Smooth muscle cell (in vitro differentiated cells): Measurements from ENCODE around the gene APOL1. TPM values are rescaled to one million over a fixed set of nuclear protein-coding genes. Genes with fewer than 3 reads are reported as not detected.

ENCODE experiments used
- DNase-seq: peaks from one replicate; lab custom pipeline; 2025; ENCODE audit not compliant: unreplicated experiment; lab: John Stamatoyannopoulos, UW
- H2AFZ ChIP-seq: fragments of 200-600 bp; sonication (generic); 2 replicates; pipeline ENCODE4 v1.6.0; 2016; ENCODE audit warnings: antibody characterized with exemption, low read depth, mild to moderate bottlenecking
- H3F3A ChIP-seq: fragments of 200-600 bp; sonication (generic); 2 replicates; pipeline ENCODE4 v1.6.0; 2017; ENCODE audit warnings: antibody characterized with exemption, low read depth
- H3K27ac ChIP-seq: fragments of 200-600 bp; sonication (generic); 2 replicates; pipeline ENCODE4 v1.5.1; 2016; ENCODE audit warnings: low read depth, mild to moderate bottlenecking
- H3K27me3 ChIP-seq: fragments of 200-600 bp; sonication (generic); 2 replicates; pipeline ENCODE4 v1.6.1; 2016; ENCODE audit warnings: low read depth, mild to moderate bottlenecking
- H3K36me3 ChIP-seq: fragments of 200-600 bp; sonication (generic); 2 replicates; pipeline ENCODE4 v1.5.1; 2016; ENCODE audit warnings: low read depth
- H3K4me1 ChIP-seq: fragments of 200-600 bp; sonication (generic); 2 replicates; pipeline ENCODE4 v1.5.1; 2016; ENCODE audit warnings: low read depth
- H3K4me2 ChIP-seq: fragments of 200-600 bp; sonication (generic); 2 replicates; pipeline ENCODE4 v1.6.0; 2016; ENCODE audit warnings: mild to moderate bottlenecking
- H3K4me3 ChIP-seq: fragments of 200-600 bp; sonication (generic); 2 replicates; pipeline ENCODE4 v1.5.1; 2016; ENCODE audit warnings: mild to moderate bottlenecking
- H3K79me2 ChIP-seq: fragments of 200-600 bp; sonication (generic); 2 replicates; pipeline ENCODE4 v1.6.0; 2016; ENCODE audit warnings: low read depth, mild to moderate bottlenecking
- H3K9ac ChIP-seq: fragments of 200-600 bp; sonication (generic); 2 replicates; pipeline ENCODE4 v1.6.0; 2016; ENCODE audit warnings: low read depth
- H3K9me3 ChIP-seq: fragments of 200-600 bp; sonication (generic); replicated peaks from 2 replicates; pipeline ENCODE4 v1.5.1; 2016; ENCODE audit warnings: low read depth
- H4K20me1 ChIP-seq: fragments of 200-600 bp; sonication (generic); 2 replicates; pipeline ENCODE4 v1.6.0; 2016; ENCODE audit warnings: low read depth
- WGBS: methylation state at CpG from one replicate; pipeline ENCODE4 v1.1.7; 2016; ENCODE audit warnings: low lambda C conversion rate; 5-methylcytosine and 5-hydroxymethylcytosine counted together
- polyA plus RNA-seq: library from polyadenylated mRNA; unstranded; fragments of >200 nt; fragmentation: Nextera tagmentation; extraction: Ambion mirVana; gene quantifications from 2 replicates; pipeline ENCODE4 v1.2.1, GENCODE V29; 2016
- total RNA-seq: library from RNA; depleted of rRNA; stranded (reverse); fragments of >200 nt; gene quantifications from 2 replicates; pipeline ENCODE4 v1.2.3, GENCODE V29; 2014
- TF ChIP-seq, protein P1 (sequence below): fragments of 200-600 bp; sonication (generic); IDR thresholded peaks from 2 replicates; pipeline ENCODE4 v1.5.1; 2017; ENCODE audit warnings: borderline replicate concordance, mild to moderate bottlenecking, antibody characterized with exemption; ENCODE audit not compliant: insufficient read depth, poor library complexity, severe bottlenecking

APOL1 gene
- total and polyA plus RNA-seq, 2 experiments from 2014 or later, result 0.62 TPM; not detected in 1

DNA sequence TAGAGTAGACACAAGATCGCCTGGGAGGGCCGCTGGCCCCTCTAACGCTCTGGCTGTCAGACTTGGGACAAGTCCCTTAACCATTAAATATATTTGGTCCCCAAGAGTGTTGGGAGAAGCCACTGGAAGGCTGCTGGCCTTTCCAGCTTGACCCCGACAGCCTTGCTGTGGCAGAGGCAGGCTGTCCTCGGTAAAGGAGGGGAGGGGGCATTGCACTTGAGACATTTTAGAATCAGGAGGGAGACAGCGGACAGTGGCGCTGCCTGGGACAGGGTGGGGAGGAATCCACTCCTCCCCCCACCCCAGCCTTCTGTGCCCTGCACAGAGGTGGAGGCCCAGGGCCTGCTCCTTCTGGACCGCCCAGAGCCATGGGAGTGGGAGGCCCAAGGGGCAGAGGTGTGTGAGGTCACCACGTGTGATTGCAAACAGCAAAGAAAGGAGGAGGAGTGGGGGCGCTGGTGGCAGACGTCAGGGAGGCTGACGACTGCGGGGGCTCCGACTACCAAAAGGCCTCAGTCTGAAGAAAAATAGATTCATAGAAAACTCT is 28.9 kb downstream of the APOL1 start:
- WGBS, result 95% methylated on average over 14 of the region's 14 CpGs
- TF ChIP-seq, protein P1, sequence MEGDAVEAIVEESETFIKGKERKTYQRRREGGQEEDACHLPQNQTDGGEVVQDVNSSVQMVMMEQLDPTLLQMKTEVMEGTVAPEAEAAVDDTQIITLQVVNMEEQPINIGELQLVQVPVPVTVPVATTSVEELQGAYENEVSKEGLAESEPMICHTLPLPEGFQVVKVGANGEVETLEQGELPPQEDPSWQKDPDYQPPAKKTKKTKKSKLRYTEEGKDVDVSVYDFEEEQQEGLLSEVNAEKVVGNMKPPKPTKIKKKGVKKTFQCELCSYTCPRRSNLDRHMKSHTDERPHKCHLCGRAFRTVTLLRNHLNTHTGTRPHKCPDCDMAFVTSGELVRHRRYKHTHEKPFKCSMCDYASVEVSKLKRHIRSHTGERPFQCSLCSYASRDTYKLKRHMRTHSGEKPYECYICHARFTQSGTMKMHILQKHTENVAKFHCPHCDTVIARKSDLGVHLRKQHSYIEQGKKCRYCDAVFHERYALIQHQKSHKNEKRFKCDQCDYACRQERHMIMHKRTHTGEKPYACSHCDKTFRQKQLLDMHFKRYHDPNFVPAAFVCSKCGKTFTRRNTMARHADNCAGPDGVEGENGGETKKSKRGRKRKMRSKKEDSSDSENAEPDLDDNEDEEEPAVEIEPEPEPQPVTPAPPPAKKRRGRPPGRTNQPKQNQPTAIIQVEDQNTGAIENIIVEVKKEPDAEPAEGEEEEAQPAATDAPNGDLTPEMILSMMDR, result no peak
- H3K27me3 ChIP-seq, result no peaks in the 10 kb centered on the region
- H3K4me1 ChIP-seq, result no peaks in the 10 kb centered on the region
- H3K36me3 ChIP-seq, result peaks cover 24% of the 10 kb centered on the region
- H3K27ac ChIP-seq, result peak overlapping the region; percentile 19
- no peak for DNase-seq
- no peaks in the 10 kb centered on the region for H3K9me3 ChIP-seq
- H3K4me3 ChIP-seq, result no peak overlapping the region
- peaks cover 72% of the 10 kb centered on the region for H3F3A ChIP-seq
- no peak overlapping the region for H2AFZ ChIP-seq
- H3K9ac ChIP-seq, result no peak overlapping the region
- H4K20me1 ChIP-seq, result peaks cover 83% of the 10 kb centered on the region
- H3K4me2 ChIP-seq, result no peak overlapping the region
- H3K79me2 ChIP-seq, result peaks cover 4% of the 10 kb centered on the region

DNA sequence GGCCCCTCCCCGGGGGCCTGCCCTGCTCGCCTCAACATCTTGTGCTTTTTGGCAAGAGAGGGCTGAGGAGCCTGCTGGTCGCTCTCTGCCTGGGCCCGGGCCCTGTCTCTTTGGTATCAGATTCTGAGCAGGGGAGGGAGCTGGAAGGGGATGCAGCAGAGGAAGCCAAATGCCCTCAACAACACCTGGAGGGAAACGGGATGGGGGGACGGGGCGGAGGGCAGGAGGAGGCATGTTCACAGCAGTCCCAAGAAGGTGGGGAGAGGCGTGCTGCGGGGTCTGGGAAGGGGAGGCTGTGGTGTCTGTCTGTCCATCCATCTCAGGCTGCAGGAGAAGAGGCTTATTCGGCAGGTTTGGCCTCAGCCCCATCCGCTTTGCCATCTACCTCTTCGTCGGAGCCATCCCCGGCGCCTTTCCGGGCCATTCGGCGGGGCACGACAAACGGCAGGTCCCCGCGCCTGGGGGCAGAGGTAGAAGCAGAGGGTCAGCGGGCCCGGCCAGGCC is 29.4 kb downstream of the APOL1 start:
- Histone ChIP-seq H3K79me2 (peaks cover 4% of the 10 kb centered on the region), H3K4me3 (no peak overlapping the region), H3K4me2 (no peak overlapping the region), H3K27me3 (no peaks in the 10 kb centered on the region), H2AFZ (no peak overlapping the region), H3F3A (peaks cover 74% of the 10 kb centered on the region), H3K9ac (no peak overlapping the region), H4K20me1 (peaks cover 88% of the 10 kb centered on the region), H3K27ac (peak overlapping the region; percentile 19), H3K4me1 (no peaks in the 10 kb centered on the region), H3K9me3 (no peaks in the 10 kb centered on the region), H3K36me3 (peaks cover 26% of the 10 kb centered on the region)
- TF ChIP-seq, protein P1, result no peak
- WGBS, result 96% methylated on average over 24 of the region's 24 CpGs
- DNase-seq, result no peak

DNA sequence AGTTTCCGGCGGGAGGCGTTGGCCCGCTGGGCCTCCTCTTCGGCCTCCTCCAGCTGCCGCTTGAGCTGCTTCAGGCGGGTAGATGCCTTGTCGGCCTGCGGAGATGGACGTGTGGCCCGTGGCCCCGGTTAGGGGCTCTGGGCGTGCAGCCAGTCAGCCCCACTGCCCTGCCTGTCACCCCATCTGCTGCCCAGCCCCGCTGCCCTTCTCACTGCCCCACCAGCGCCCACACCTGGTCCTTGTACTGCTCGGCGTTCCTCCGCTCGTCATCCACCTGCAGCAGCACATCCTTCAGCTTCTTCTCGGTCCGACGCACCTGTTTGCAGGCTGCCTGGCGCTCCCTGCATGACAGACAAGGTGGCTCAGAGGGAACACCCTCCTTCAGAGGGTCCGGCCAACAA is 31.2 kb downstream of the APOL1 start:
- H2AFZ ChIP-seq, result no peak overlapping the region
- peaks cover 7% of the 10 kb centered on the region for H3K79me2 ChIP-seq
- H3K4me3 ChIP-seq, result no peak overlapping the region
- no peaks in the 10 kb centered on the region for H3K9me3 ChIP-seq
- H3F3A ChIP-seq, result peaks cover 84% of the 10 kb centered on the region
- no peak overlapping the region for H3K9ac ChIP-seq
- DNase-seq, result no peak
- WGBS, result 99% methylated on average over 23 of the region's 24 CpGs
- H3K4me1 ChIP-seq, result no peaks in the 10 kb centered on the region
- no peak overlapping the region for H3K27ac ChIP-seq
- H3K4me2 ChIP-seq, result no peak overlapping the region
- H4K20me1 ChIP-seq, result peaks cover 96% of the 10 kb centered on the region
- TF ChIP-seq, protein P1, result no peak
- no peaks in the 10 kb centered on the region for H3K27me3 ChIP-seq
- H3K36me3 ChIP-seq, result peaks cover 37% of the 10 kb centered on the region

DNA sequence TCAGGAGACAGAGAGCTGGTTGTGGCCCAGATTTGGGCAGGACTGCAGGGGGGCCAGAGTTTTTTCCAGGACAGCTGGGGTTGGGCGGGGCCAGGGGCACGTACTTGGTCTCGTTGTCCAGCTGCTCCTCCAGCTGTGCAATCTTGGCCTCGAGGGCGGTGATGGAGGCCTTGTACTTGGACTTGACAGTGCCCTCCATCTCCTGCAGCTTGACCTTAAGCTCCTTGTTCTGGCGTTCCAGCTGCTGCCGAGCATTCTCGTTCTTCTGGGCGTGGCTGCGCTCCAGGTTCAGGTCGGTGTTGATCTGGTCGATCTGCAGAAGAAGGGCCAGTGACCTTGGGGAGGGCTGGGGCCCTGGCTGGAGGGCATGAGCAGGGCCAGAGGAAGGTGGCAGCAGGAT is 32.1 kb downstream of the APOL1 start:
- peaks cover 15% of the 10 kb centered on the region for H3K79me2 ChIP-seq
- peaks cover 45% of the 10 kb centered on the region for H3K36me3 ChIP-seq
- H2AFZ ChIP-seq, result no peak overlapping the region
- no peak overlapping the region for H3K4me3 ChIP-seq
- H3F3A ChIP-seq, result peaks cover 86% of the 10 kb centered on the region
- peaks cover 100% of the 10 kb centered on the region for H4K20me1 ChIP-seq
- TF ChIP-seq, protein P1, result no peak
- H3K27ac ChIP-seq, result no peak overlapping the region
- H3K4me2 ChIP-seq, result no peak overlapping the region
- no peak for DNase-seq
- H3K4me1 ChIP-seq, result no peaks in the 10 kb centered on the region
- no peaks in the 10 kb centered on the region for H3K27me3 ChIP-seq
- over 99% methylated on average over 12 of the region's 12 CpGs for WGBS
- no peak overlapping the region for H3K9ac ChIP-seq
- H3K9me3 ChIP-seq, result no peaks in the 10 kb centered on the region
